Heart left ventricle (tissue), 13 donors: ENCODE measurements around the gene C6orf15.

Experiments
- POLR2A ChIP-seq, 2 donors: fragments of 450-650 bp; IDR thresholded peaks; one replicate each; pipeline ENCODE4 v1.6.1; 2017; ENCODE audit warnings: antibody characterized with exemption in 2 of 2, mild to moderate bottlenecking in 2 of 2, moderate library complexity in 2 of 2
- TF ChIP-seq, protein P1 (sequence below), 12 donors: fragments of 200-600 bp; sonication (generic) in 4 of 12; IDR thresholded peaks; one replicate each; pipeline versions ENCODE4 v1.5.0 to v1.8.0; 2018 to 2022; ENCODE audit warnings: antibody characterized with exemption in 12 of 12, mild to moderate bottlenecking in 5 of 12
- donor health status: ischemic (EF 13 %, LVEDD 7.1; RV severe dilation, severe dysfunction).
- donor health status: DM: no; HTN: yes; CAD: no.
- donor health status: DM: no; HTN: no; CAD: no.
- donor health status: ischemic (EF 25% LVEDD 6.9; RV normal size, moderate dysfunction).
- donor health status: ischemic (EF 25% LVEDD 5.7; RV mildly dilated, moderate dysfunction).
- donor health status: ischemic (EF 35%, LVEDD 5.7; RV mildly dilated, moderate dysfunction).
- donor health status: nonischemic (EF 11% LVEDD 7.7; RV severe dilation, severe dysfunction).
- donor health status: DM: yes; HTN: yes; CAD: no.
- donor health status: PGD.
- donor health status: ischemic (EF 29% LVEDD 5.4; RV normal size, mild dysfunction).
- donor health status: nonischemic (EF 23%, LVEDD 6.1; RV moderate dilation, normal function).

DNA sequence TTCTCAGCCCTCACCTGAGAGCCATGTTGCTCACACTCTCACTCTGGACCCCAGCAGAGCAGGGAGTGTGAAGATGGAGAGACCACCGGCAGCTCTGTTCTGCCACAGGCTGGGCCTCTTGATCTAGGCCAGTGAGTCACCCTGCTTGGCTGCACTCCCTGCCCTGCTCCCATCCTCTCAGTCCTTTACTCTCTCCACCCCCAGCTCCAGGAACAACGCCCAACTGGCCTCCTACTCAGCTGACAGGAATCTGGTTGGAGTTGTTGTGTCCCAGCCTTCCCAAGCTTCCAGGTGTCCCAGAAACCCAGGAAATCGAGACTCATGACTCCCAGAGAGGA, 2.1 kb upstream of the C6orf15 start, which contains the start of gene PSORS1C1:
- TF ChIP-seq, protein P1, sequence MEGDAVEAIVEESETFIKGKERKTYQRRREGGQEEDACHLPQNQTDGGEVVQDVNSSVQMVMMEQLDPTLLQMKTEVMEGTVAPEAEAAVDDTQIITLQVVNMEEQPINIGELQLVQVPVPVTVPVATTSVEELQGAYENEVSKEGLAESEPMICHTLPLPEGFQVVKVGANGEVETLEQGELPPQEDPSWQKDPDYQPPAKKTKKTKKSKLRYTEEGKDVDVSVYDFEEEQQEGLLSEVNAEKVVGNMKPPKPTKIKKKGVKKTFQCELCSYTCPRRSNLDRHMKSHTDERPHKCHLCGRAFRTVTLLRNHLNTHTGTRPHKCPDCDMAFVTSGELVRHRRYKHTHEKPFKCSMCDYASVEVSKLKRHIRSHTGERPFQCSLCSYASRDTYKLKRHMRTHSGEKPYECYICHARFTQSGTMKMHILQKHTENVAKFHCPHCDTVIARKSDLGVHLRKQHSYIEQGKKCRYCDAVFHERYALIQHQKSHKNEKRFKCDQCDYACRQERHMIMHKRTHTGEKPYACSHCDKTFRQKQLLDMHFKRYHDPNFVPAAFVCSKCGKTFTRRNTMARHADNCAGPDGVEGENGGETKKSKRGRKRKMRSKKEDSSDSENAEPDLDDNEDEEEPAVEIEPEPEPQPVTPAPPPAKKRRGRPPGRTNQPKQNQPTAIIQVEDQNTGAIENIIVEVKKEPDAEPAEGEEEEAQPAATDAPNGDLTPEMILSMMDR (IDR thresholded peaks at IDR 0.05): no peak
- TF ChIP-seq POLR2A (IDR thresholded peaks at IDR 0.05): no peak
